HG03280 (cell line): ENCODE data around the gene IL15.

Experiments
- ATAC-seq: cut with Tn5 transposase; IDR thresholded peaks from one replicate; pipeline ENCODE4 v1.9.1; 2021; ENCODE audit warnings: mild to moderate bottlenecking, moderate library complexity; ENCODE audit not compliant: unreplicated experiment

The IL15 gene

DNA sequence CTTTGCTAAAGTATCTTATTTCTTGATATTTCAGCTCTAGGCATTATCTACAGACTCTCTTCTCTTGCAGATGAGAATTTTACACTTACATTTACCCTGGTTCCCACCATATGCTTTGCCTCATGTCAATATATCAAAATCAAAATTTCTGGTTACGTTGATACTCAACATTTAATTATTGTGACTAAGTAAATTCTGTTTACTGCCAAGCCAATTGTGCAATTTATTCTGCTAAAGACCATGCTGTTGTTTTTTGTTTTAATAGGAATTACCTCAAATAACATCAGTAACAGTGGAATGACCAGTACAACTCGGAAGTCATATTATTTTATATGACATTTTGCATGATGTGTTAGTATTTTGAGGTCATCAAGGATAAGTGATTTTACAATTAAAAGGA is 125.5 kb downstream of the IL15 start:
- ATAC-seq, result no peak

- no peak for ATAC-seq
Observed at GRCh38 chr4:141763374-141763773, 127.0 kb downstream of the IL15 start.

GRCh38 chr4:141768954-141769353 is 132.6 kb downstream of the IL15 start:
- no peak for ATAC-seq

GRCh38 chr4:141771889-141772830 is 135.8 kb downstream of the IL15 start:
- peak; percentile 80 for ATAC-seq

DNA sequence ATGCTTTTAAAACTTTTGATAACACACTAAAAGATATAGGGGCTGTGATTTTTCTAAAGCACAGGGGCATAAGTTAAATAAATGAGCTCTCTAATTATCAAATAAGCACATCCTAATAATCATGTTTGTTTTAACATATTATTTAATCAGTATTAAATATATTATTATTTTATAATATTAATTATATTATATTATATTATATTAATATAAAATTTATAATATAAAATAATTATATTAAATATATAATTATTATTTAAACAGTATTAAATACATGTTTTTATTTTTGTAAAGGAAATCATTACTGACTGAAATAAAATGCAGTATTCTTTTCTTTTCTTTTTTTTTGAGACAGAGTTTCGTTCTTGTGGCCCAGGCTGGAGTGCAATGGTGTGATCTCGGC is 136.5 kb downstream of the IL15 start:
- ATAC-seq, result no peak

GRCh38 chr4:141782205-141782604 is 145.8 kb downstream of the IL15 start:
- ATAC-seq, result no peak
